Fibroblast of upper back skin (primary cell): Measurements from ENCODE around the gene PCSK5.
A peak's percentile ranks its signal among the peaks of the same experiment; 100 is the strongest.

Experiments used
- DNase-seq: peaks from one replicate; pipeline ENCODE4 v3.0.0-alpha.2; 2013

Gene PCSK5

GRCh38 chr9:76203373-76203772 is 312.9 kb downstream of the PCSK5 start:
- no peak for DNase-seq

- no peak for DNase-seq
Observed at GRCh38 chr9:76206821-76207220, 316.3 kb downstream of the PCSK5 start.

- DNase-seq: peak; percentile 52
Observed at GRCh38 chr9:76213751-76214150, 323.3 kb downstream of the PCSK5 start.

- DNase-seq: peak; percentile 85
Observed at GRCh38 chr9:76215066-76215465, 324.6 kb downstream of the PCSK5 start.

GRCh38 chr9:76216161-76216649 is 325.7 kb downstream of the PCSK5 start:
- DNase-seq: peak; percentile 96

- no peak for DNase-seq
Observed at GRCh38 chr9:76218117-76218885, 327.8 kb downstream of the PCSK5 start.

GRCh38 chr9:76218886-76219445 is 328.5 kb downstream of the PCSK5 start:
- no peak for DNase-seq

GRCh38 chr9:76219560-76220151 is 329.2 kb downstream of the PCSK5 start:
- DNase-seq: no peak

GRCh38 chr9:76221423-76221822 is 330.9 kb downstream of the PCSK5 start:
- DNase-seq: no peak

- DNase-seq: no peak
Observed at GRCh38 chr9:76223749-76224340, 333.4 kb downstream of the PCSK5 start.

GRCh38 chr9:76227156-76227555 is 336.7 kb downstream of the PCSK5 start:
- DNase-seq: no peak

GRCh38 chr9:76231001-76231400 is 340.5 kb downstream of the PCSK5 start:
- no peak for DNase-seq

- no peak for DNase-seq
Observed at GRCh38 chr9:76232861-76233489, 342.5 kb downstream of the PCSK5 start.

- no peak for DNase-seq
Observed at GRCh38 chr9:76240578-76240977, 350.1 kb downstream of the PCSK5 start.

GRCh38 chr9:76245518-76245917 is 355.0 kb downstream of the PCSK5 start:
- no peak for DNase-seq

GRCh38 chr9:76246680-76247079 is 356.2 kb downstream of the PCSK5 start:
- no peak for DNase-seq

GRCh38 chr9:76247426-76247825 is 357.0 kb downstream of the PCSK5 start:
- DNase-seq: no peak

- no peak for DNase-seq
Observed at GRCh38 chr9:76249309-76249708, 358.8 kb downstream of the PCSK5 start.

- DNase-seq: peak; percentile 92
Observed at GRCh38 chr9:76255781-76256455, 365.4 kb downstream of the PCSK5 start.

GRCh38 chr9:76257311-76257710 is 366.8 kb downstream of the PCSK5 start:
- DNase-seq: peak; percentile 21

GRCh38 chr9:76266649-76267283 is 376.3 kb downstream of the PCSK5 start:
- DNase-seq: no peak

GRCh38 chr9:76267284-76267652 is 376.8 kb downstream of the PCSK5 start:
- no peak for DNase-seq
